ENCODE results near the gene ERCC1. TPM values are rescaled to one million over a fixed set of nuclear protein-coding genes. Genes with fewer than 3 reads are reported as not detected.

Gene ERCC1
- total RNA-seq, 1 donor from 2014 or later = 71.8 TPM

GRCh38 chr19:45446944-45447343 lies 23.2 kb upstream of the ERCC1 start:
- H3K9me3 Mint-ChIP-seq = no peaks in the 10 kb centered on the region
- H3K27ac Mint-ChIP-seq = peak overlapping the region; percentile 87
- no peak for TF ChIP-seq CTCF (conservative IDR thresholded peaks at IDR 0.05)
- peaks cover 4% of the 10 kb centered on the region for H3K27me3 Mint-ChIP-seq
- H3K36me3 Mint-ChIP-seq = no peaks in the 10 kb centered on the region
- peaks cover 43% of the 10 kb centered on the region for H3K4me1 Mint-ChIP-seq (ENCODE audit: unreplicated experiment)
- H3K4me3 Mint-ChIP-seq = no peak overlapping the region
- DNase-seq (ENCODE audit: extremely low spot score, unreplicated experiment) = no peak

DNA sequence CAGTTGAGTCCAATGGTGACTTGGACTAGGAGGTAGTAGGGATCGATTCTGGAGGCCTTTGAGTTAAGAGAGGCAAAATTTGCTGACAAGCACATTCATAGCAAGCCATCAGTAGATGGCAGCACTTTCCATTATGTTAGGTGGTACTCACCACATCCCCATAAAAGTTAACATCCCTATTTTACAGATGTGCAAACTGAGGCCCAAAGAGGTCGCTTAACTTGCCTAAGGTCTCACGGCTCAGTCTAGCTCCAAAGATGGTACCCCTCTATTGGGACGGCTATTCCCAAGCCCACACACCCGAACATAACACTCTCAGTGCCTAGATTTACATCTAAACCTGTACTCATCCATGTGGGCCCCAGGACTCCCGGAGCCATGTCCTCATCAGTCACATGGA lies 22.6 kb upstream of the ERCC1 start:
- H3K9me3 Mint-ChIP-seq = no peaks in the 10 kb centered on the region
- peak; percentile 35 for TF ChIP-seq CTCF (conservative IDR thresholded peaks at IDR 0.05)
- no peak for DNase-seq (ENCODE audit: extremely low spot score, unreplicated experiment)
- peak overlapping the region; percentile 69 for H3K27ac Mint-ChIP-seq
- H3K4me3 Mint-ChIP-seq = peak overlapping the region; percentile 54
- H3K4me1 Mint-ChIP-seq (ENCODE audit: unreplicated experiment) = peaks cover 37% of the 10 kb centered on the region
- no peaks in the 10 kb centered on the region for H3K36me3 Mint-ChIP-seq
- H3K27me3 Mint-ChIP-seq = peaks cover 2% of the 10 kb centered on the region

- TF ChIP-seq CTCF (conservative IDR thresholded peaks at IDR 0.05) = no peak
- H3K36me3 Mint-ChIP-seq = no peaks in the 10 kb centered on the region
- peaks cover 38% of the 10 kb centered on the region for H3K4me1 Mint-ChIP-seq (ENCODE audit: unreplicated experiment)
- no peak for DNase-seq (ENCODE audit: extremely low spot score, unreplicated experiment)
- H3K27ac Mint-ChIP-seq = peak overlapping the region; percentile 95
- no peaks in the 10 kb centered on the region for H3K9me3 Mint-ChIP-seq
- peak overlapping the region; percentile 77 for H3K4me3 Mint-ChIP-seq
- no peaks in the 10 kb centered on the region for H3K27me3 Mint-ChIP-seq
Measured at GRCh38 chr19:45445139-45445538, 21.4 kb upstream of the ERCC1 start.

DNA sequence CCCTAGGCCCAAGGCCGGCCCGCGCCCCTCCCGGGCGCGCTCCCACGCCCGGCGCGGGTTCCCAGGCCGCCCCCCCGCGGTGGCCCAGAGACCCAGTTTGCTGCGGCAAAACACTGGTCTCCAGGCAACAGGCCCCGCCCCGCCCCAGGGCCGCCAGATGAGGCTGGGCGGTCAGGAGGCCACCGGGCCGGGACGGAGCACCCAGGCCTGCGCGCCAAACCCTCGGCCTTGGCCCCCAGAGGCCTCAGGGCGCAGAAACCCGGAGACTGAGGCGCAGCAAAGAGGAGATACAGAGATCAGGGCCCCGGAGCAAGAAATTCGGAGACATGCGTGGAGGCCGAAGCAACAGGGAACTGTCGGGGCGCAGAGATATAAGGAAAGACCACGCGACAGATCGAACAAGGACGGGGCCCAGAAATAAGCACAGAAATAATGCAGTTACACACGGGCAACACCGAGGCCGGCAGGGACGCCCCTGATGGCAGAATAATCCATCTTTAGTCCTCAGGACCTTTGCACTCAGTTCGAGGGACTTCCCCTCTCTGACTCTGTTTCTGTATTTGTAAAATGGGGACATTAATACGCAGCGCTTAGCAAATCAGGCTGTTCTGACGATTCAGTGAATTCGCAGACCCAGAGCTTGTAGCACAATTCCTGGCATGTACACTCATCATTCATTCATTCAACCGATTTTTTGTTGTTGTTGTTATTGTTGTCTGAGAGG lies 20.8 kb upstream of the ERCC1 start:
- peak; percentile 90 for DNase-seq (ENCODE audit: extremely low spot score, unreplicated experiment)
- Mint-ChIP-seq H3K4me3 (peak overlapping the region; percentile 91), H3K4me1 (ENCODE audit: unreplicated experiment) (peaks cover 36% of the 10 kb centered on the region), H3K27me3 (no peaks in the 10 kb centered on the region), H3K9me3 (no peaks in the 10 kb centered on the region), H3K27ac (peak overlapping the region; percentile 95), H3K36me3 (no peaks in the 10 kb centered on the region)
- peak; percentile 17 for TF ChIP-seq CTCF (conservative IDR thresholded peaks at IDR 0.05)

DNA sequence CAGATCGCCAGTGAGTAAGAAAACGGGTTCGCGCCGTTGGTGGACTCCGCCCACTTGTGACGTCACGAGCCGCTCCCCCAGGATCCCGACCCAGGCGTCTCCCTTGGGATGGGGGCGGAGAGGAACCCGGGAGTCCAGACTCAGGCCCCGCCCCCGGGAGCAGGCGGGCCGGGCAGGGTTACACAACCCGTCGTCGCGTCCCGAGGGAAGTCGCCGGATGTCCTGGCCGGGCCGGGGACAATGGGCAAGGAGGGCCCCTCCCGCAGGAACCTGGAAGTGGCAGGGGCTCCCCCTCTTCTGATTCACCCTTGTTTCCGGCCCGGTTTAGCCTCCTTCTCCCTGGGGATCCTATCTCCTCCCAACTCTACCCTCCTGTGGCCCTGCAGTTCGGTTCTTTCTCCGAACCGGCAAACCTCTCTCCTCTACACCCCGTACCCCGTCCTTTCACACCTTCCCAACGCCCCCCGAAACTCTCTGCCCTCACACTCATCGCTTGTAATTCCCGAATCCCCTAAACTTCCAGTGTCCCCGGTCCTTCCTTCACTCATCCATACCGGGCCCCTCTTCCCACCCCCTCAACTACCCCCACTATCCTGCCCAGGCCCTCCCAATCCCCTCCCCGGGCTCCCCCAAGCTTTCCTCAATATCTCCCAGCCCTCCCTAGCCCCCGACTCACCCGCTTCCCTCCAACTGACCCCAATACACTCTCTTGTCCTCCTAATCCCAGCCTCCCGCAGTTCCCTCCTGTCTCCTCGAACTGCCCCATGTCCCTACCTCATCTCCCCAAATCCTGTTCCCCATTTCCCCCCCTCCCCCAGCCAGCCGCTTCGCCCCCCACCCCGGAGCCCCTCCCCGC lies 20.0 kb upstream of the ERCC1 start:
- H3K36me3 Mint-ChIP-seq = no peaks in the 10 kb centered on the region

More for the DNA sequence above, 20.0 kb upstream of the ERCC1 start:
- H3K4me1 Mint-ChIP-seq (ENCODE audit: unreplicated experiment) = peaks cover 30% of the 10 kb centered on the region
- peak; percentile 85 for DNase-seq (ENCODE audit: extremely low spot score, unreplicated experiment)
- no peaks in the 10 kb centered on the region for H3K9me3 Mint-ChIP-seq
- peak overlapping the region; percentile 91 for H3K4me3 Mint-ChIP-seq
- no peaks in the 10 kb centered on the region for H3K27me3 Mint-ChIP-seq
- TF ChIP-seq CTCF (conservative IDR thresholded peaks at IDR 0.05) = no peak
- peak overlapping the region; percentile 96 for H3K27ac Mint-ChIP-seq
